GM23248 (cell line): ENCODE data around the gene PGGHG.

Experiments
- EZH2 ChIP-seq: fragments of 200-600 bp; sonication (generic); IDR thresholded peaks from 2 replicates; pipeline ENCODE4 v1.6.1; 2018; ENCODE audit warnings: antibody characterized with exemption, mild to moderate bottlenecking; ENCODE audit not compliant: insufficient read depth, poor library complexity, severe bottlenecking
- EZH2phosphoT487 ChIP-seq: fragments of 200-600 bp; sonication (generic); IDR thresholded peaks from 2 replicates; pipeline ENCODE4 v1.6.1; 2018; ENCODE audit warnings: antibody characterized with exemption, moderate library complexity, mild to moderate bottlenecking, low read depth; ENCODE audit not compliant: insufficient read depth

GRCh38 chr11:261624-262023 is 27.3 kb upstream of the PGGHG start:
- TF ChIP-seq EZH2 (no peak), EZH2phosphoT487 (no peak)
